Stimulated activated CD8-positive, alpha-beta memory T cell treated with anti-CD3 and anti-CD28 coated beads, Interleukin-15, amount 100 ng/mL, for 24 hours (primary cell): ENCODE data around the gene MYT1.

Source experiments
- DNase-seq: peaks from one replicate; pipeline ENCODE4 v3.0.0-alpha.2; 2020; ENCODE audit warnings: low read depth

Gene MYT1

GRCh38 chr20:64217539-64218221, 53.4 kb downstream of the MYT1 start:
- DNase-seq, result no peak

- DNase-seq, result no peak
Observed at GRCh38 chr20:64219202-64219601, 55.0 kb downstream of the MYT1 start.

- DNase-seq, result no peak
Observed at GRCh38 chr20:64219730-64220129, 55.5 kb downstream of the MYT1 start.

- no peak for DNase-seq
Observed at GRCh38 chr20:64220420-64220819, 56.2 kb downstream of the MYT1 start.

GRCh38 chr20:64220891-64221527, 56.8 kb downstream of the MYT1 start:
- no peak for DNase-seq

GRCh38 chr20:64222291-64222735, 58.1 kb downstream of the MYT1 start:
- DNase-seq, result no peak

GRCh38 chr20:64222851-64223525, 58.7 kb downstream of the MYT1 start:
- no peak for DNase-seq

- no peak for DNase-seq
Observed at GRCh38 chr20:64223526-64224067, 59.3 kb downstream of the MYT1 start.

GRCh38 chr20:64224351-64225170, 60.3 kb downstream of the MYT1 start:
- no peak for DNase-seq

GRCh38 chr20:64225171-64225595, 60.9 kb downstream of the MYT1 start:
- DNase-seq, result no peak

GRCh38 chr20:64225828-64226598, 61.8 kb downstream of the MYT1 start:
- no peak for DNase-seq

GRCh38 chr20:64226686-64227580, 62.7 kb downstream of the MYT1 start:
- no peak for DNase-seq

- DNase-seq, result no peak
Observed at GRCh38 chr20:64228086-64228653, 63.9 kb downstream of the MYT1 start.

- no peak for DNase-seq
Observed at GRCh38 chr20:64228751-64229506, 64.7 kb downstream of the MYT1 start.

GRCh38 chr20:64229507-64230061, 65.3 kb downstream of the MYT1 start:
- DNase-seq, result no peak

- DNase-seq, result no peak
Observed at GRCh38 chr20:64230461-64231145, 66.4 kb downstream of the MYT1 start.

GRCh38 chr20:64231621-64232550, 67.6 kb downstream of the MYT1 start:
- DNase-seq, result no peak
